HCT116 (cell line): Measurements from ENCODE around the gene RGS6. TPM values are rescaled to one million over a fixed set of nuclear protein-coding genes. Genes with fewer than 3 reads are reported as not detected.

ENCODE experiments used
- ATAC-seq: fragments of 200-7000 bp; cut with Tn5 transposase; 2 replicates; pipeline ENCODE4 v1.9.1; 2020; ENCODE audit warnings: mild to moderate bottlenecking, moderate library complexity
- BruUV-seq: library from RNA; stranded (reverse); fragments of 400-500 nt; replicated peaks from 2 replicates; lab custom pipeline; 2021; lab: Mats Ljungman, UMichigan
- CTCF ChIA-PET: fragments of 300-600 bp; sonication (Branson Sonifier 250); formaldehyde crosslinking; loops from one replicate; lab custom pipeline; 2021; ENCODE audit warnings: antibody characterized with exemption; lab: Charles Lee
- POLR2A ChIA-PET: fragments of 300-600, 350-600 bp; sonication (Branson Sonifier 250); formaldehyde crosslinking; loops from one replicate; lab custom pipeline; 2021; ENCODE audit warnings: antibody characterized with exemption; lab: Charles Lee
- RAD21 ChIA-PET, 2 experiments: fragments of 300-600 bp; sonication (Branson Sonifier 250); formaldehyde crosslinking; loops; one replicate each; lab custom pipeline; 2023; ENCODE audit warnings: low total read pairs in 2 of 2; ENCODE audit not compliant: uncharacterized antibody in 2 of 2, unreplicated experiment in 2 of 2, low non-redundant PET in 1 of 2; lab: Charles Lee
- DNase-seq: peaks from one replicate; pipeline ENCODE4 v3.0.0-alpha.2; 2010; ENCODE audit warnings: low read depth, low spot score
- H2AFZ ChIP-seq: fragments of 200-600 bp; shearing (Covaris generic), sonication (generic); 2 replicates; pipeline ENCODE4 v1.6.1; 2017; ENCODE audit warnings: low read depth, mixed run types, mixed read lengths, antibody characterized with exemption, low read length; ENCODE audit not compliant: poor library complexity, severe bottlenecking
- H3K27ac ChIP-seq: 2 replicates; pipeline ENCODE4 v1.5.1; 2012; ENCODE audit warnings: low read depth, low read length
- H3K27me3 ChIP-seq: fragments of 200-600 bp; sonication (generic); 2 replicates; pipeline ENCODE4 v1.6.1; 2016; ENCODE audit warnings: mixed run types, low read length, mixed read lengths; ENCODE audit not compliant: insufficient read depth
- H3K36me3 ChIP-seq, 2 experiments: fragments of 200-500 bp in 1 of 2; fragments of 200-600 bp in 1 of 2; sonication (Bioruptor generic) in 1 of 2; sonication (generic) in 1 of 2; 2 replicates each; pipeline versions ENCODE4 v1.5.1 to v1.6.1; 2014 to 2016; ENCODE audit warnings: low read length in 2 of 2, inconsistent platforms in 1 of 2, mixed read lengths in 1 of 2, mixed run types in 1 of 2; ENCODE audit not compliant: insufficient read depth in 2 of 2, control insufficient read depth in 1 of 2
- H3K4me1 ChIP-seq, 2 experiments: fragments of 200-600 bp in 1 of 2; sonication (generic) in 1 of 2; 2 replicates each; pipeline versions ENCODE4 v1.5.1 to v1.6.1; 2012 to 2017; ENCODE audit warnings: low read length in 2 of 2, inconsistent platforms in 1 of 2, mild to moderate bottlenecking in 1 of 2, mixed read lengths in 1 of 2, mixed run types in 1 of 2, moderate library complexity in 1 of 2; ENCODE audit not compliant: insufficient read depth in 2 of 2, control insufficient read depth in 1 of 2
- H3K4me2 ChIP-seq: fragments of 200-600 bp; sonication (generic); 2 replicates; pipeline ENCODE4 v1.6.1; 2017; ENCODE audit warnings: mixed run types, low read length, mixed read lengths
- H3K4me3 ChIP-seq, 2 experiments: fragments of 200-600 bp in 1 of 2; sonication (generic) in 1 of 2; replicated peaks in 1 of 2; 2 replicates each; pipeline ENCODE4 v1.5.1; 2011 to 2016; ENCODE audit warnings: low read length in 2 of 2, control low read depth in 1 of 2, low read depth in 1 of 2, mild to moderate bottlenecking in 1 of 2, mixed read lengths in 1 of 2, mixed run types in 1 of 2
- H3K79me2 ChIP-seq: fragments of 200-600 bp; sonication (generic); 2 replicates; pipeline ENCODE4 v1.6.1; 2017; ENCODE audit warnings: mild to moderate bottlenecking, mixed run types, low read length, moderate library complexity, mixed read lengths; ENCODE audit not compliant: insufficient read depth
- H3K9ac ChIP-seq: fragments of 200-600 bp; sonication (generic); 2 replicates; pipeline ENCODE4 v1.6.1; 2016; ENCODE audit warnings: low read length, mixed read lengths
- H3K9me2 ChIP-seq: fragments of 200-600 bp; sonication (generic), shearing (Covaris generic); 2 replicates; pipeline ENCODE4 v1.6.1; 2017; ENCODE audit warnings: mixed run types, mild to moderate bottlenecking, moderate library complexity; ENCODE audit not compliant: insufficient read depth
- H3K9me3 ChIP-seq, 2 experiments: fragments of 200-500 bp in 1 of 2; fragments of 200-600 bp in 1 of 2; sonication (Bioruptor generic) in 1 of 2; sonication (generic) in 1 of 2; 2 replicates each; pipeline ENCODE4 v1.6.1; 2014 to 2017; ENCODE audit warnings: low read length in 2 of 2, mixed read lengths in 2 of 2, inconsistent platforms in 1 of 2, low read depth in 1 of 2, mild to moderate bottlenecking in 1 of 2, mixed run types in 1 of 2, moderate library complexity in 1 of 2; ENCODE audit not compliant: control insufficient read depth in 1 of 2, insufficient read depth in 1 of 2
- H4K20me1 ChIP-seq: fragments of 200-600 bp; sonication (generic), shearing (Covaris generic); 2 replicates; pipeline ENCODE4 v1.6.1; 2017; ENCODE audit warnings: mixed run types, mild to moderate bottlenecking, moderate library complexity; ENCODE audit not compliant: insufficient read depth
- CBX3 ChIP-seq: IDR thresholded peaks from 2 replicates; pipeline ENCODE4 v1.6.1; 2012; ENCODE audit warnings: low read depth
- CEBPB ChIP-seq: IDR thresholded peaks from 2 replicates; pipeline ENCODE4 v1.6.1; 2012; ENCODE audit warnings: low read depth
- EZH2phosphoT487 ChIP-seq: fragments of 200-600 bp; IDR thresholded peaks from 2 replicates; pipeline ENCODE4 v1.6.1; 2018; ENCODE audit warnings: antibody characterized with exemption, borderline replicate concordance
- FOSL1 ChIP-seq: IDR thresholded peaks from 2 replicates; pipeline ENCODE4 v1.6.1; 2012; ENCODE audit warnings: low read depth
- JUND ChIP-seq: IDR thresholded peaks from 2 replicates; pipeline ENCODE4 v1.6.1; 2012
- MAX ChIP-seq: IDR thresholded peaks from 2 replicates; pipeline ENCODE4 v1.6.1; 2012
- POLR2A ChIP-seq: IDR thresholded peaks from 2 replicates; pipeline ENCODE4 v1.7.0; 2011; ENCODE audit warnings: borderline replicate concordance; ENCODE audit not compliant: insufficient read depth, insufficient read length; ENCODE audit errors: extremely low read depth
- POLR2AphosphoS5 ChIP-seq: IDR thresholded peaks from 2 replicates; pipeline ENCODE4 v1.6.1; 2011; ENCODE audit warnings: mild to moderate bottlenecking, low read depth, low read length, moderate library complexity
- RAD21 ChIP-seq: IDR thresholded peaks from 2 replicates; pipeline ENCODE4 v1.6.1; 2012; ENCODE audit warnings: low read depth, mild to moderate bottlenecking
- SIN3A ChIP-seq: IDR thresholded peaks from 2 replicates; pipeline ENCODE4 v1.6.1; 2012; ENCODE audit warnings: low read depth
- ZBTB33 ChIP-seq: IDR thresholded peaks from 2 replicates; pipeline ENCODE4 v1.6.1; 2011; ENCODE audit warnings: mild to moderate bottlenecking, low read length, moderate library complexity; ENCODE audit not compliant: insufficient replicate concordance; ENCODE audit errors: extremely low read depth
- ZFX ChIP-seq: fragments of 450-650 bp; IDR thresholded peaks from 2 replicates; pipeline ENCODE4 v1.6.1; 2017
- ZNF274 ChIP-seq: fragments of 200-500 bp; sonication (Bioruptor generic); IDR thresholded peaks from 2 replicates; pipeline ENCODE4 v1.6.1; 2014; ENCODE audit warnings: mild to moderate bottlenecking, low read depth, low read length, inconsistent platforms
- intact Hi-C: fragments of 100-400 bp; cut with micrococcal nuclease; formaldehyde crosslinking; loops from 2 replicates; pipeline ENCODE4 v1.10.0; 2022
- total RNA-seq: library from RNA; stranded (reverse); gene quantifications from one replicate; pipeline ENCODE4 v1.2.1, GENCODE V29; 2021; ENCODE audit not compliant: unreplicated experiment
- TF ChIP-seq, protein P1 (sequence below): IDR thresholded peaks from 2 replicates; pipeline ENCODE4 v1.6.1; 2012; ENCODE audit warnings: low read depth
- TF ChIP-seq, protein P2 (sequence below): IDR thresholded peaks from 2 replicates; pipeline ENCODE4 v1.6.1; 2012

The RGS6 gene
- total RNA-seq, 1 experiment from 2014 or later = 4.7 TPM

- H3K9me2 ChIP-seq = no peaks in the 10 kb centered on the region
- ChIA-PET CTCF (no interaction called here), POLR2A (no interaction called here), RAD21 (no interaction called here)
- no peak overlapping the region for H3K9ac ChIP-seq
- H3K9me3 ChIP-seq = no peaks in the 10 kb centered on the region
- peaks cover 14% of the 10 kb centered on the region; the same call in 1 of the 2 replicates for H3K27me3 ChIP-seq
- no peaks in the 10 kb centered on the region for H3K4me1 ChIP-seq
- no peaks in the 10 kb centered on the region for H3K36me3 ChIP-seq
- H3K79me2 ChIP-seq = no peaks in the 10 kb centered on the region
- no peak overlapping the region for H3K4me3 ChIP-seq
- BruUV-seq = no TSS peak
- intact Hi-C loops = no loop called here
- DNase-seq = no peak
- H3K4me2 ChIP-seq = no peak overlapping the region
- no peak for ATAC-seq
- H4K20me1 ChIP-seq = no peaks in the 10 kb centered on the region
- no peak for TF ChIP-seq JUND
- TF ChIP-seq RAD21 = no peak
- no peak for TF ChIP-seq POLR2AphosphoS5
- no peak for TF ChIP-seq POLR2A
- TF ChIP-seq CBX3 = no peak
- TF ChIP-seq MAX = no peak
- TF ChIP-seq EZH2phosphoT487 = no peak
- TF ChIP-seq, all 23 proteins: peak for 0
- Histone ChIP-seq H3K27ac (no peak overlapping the region), H2AFZ (no peak overlapping the region)
These were observed 657.4 kb downstream of the RGS6 start for GRCh38 chr14:72589652-72590051.

GRCh38 chr14:72590577-72590976, 658.3 kb downstream of the RGS6 start:
- H3K27me3 ChIP-seq = peaks cover 14% of the 10 kb centered on the region; the same call in 1 of the 2 replicates
- ChIA-PET RAD21 (no interaction called here), CTCF (no interaction called here), POLR2A (no interaction called here)
- BruUV-seq = no TSS peak
- no peak for ATAC-seq
- no peak overlapping the region for H3K4me3 ChIP-seq
- no peak for DNase-seq
- no peaks in the 10 kb centered on the region for H3K9me3 ChIP-seq
- H3K36me3 ChIP-seq = no peaks in the 10 kb centered on the region
- no peaks in the 10 kb centered on the region for H4K20me1 ChIP-seq
- H3K27ac ChIP-seq = no peak overlapping the region
- H3K9ac ChIP-seq = no peak overlapping the region
- no peaks in the 10 kb centered on the region for H3K9me2 ChIP-seq
- intact Hi-C loops = no loop called here
- no peak overlapping the region for H3K4me2 ChIP-seq
- no peaks in the 10 kb centered on the region for H3K4me1 ChIP-seq
- H2AFZ ChIP-seq = no peak overlapping the region
- no peaks in the 10 kb centered on the region for H3K79me2 ChIP-seq
- TF ChIP-seq SIN3A (no peak), CBX3 (no peak), MAX (no peak), ZNF274 (no peak), RAD21 (no peak), ZFX (no peak), ZBTB33 (no peak), POLR2A (no peak), EZH2phosphoT487 (no peak), CEBPB (no peak), FOSL1 (no peak)
- TF ChIP-seq, protein P1, sequence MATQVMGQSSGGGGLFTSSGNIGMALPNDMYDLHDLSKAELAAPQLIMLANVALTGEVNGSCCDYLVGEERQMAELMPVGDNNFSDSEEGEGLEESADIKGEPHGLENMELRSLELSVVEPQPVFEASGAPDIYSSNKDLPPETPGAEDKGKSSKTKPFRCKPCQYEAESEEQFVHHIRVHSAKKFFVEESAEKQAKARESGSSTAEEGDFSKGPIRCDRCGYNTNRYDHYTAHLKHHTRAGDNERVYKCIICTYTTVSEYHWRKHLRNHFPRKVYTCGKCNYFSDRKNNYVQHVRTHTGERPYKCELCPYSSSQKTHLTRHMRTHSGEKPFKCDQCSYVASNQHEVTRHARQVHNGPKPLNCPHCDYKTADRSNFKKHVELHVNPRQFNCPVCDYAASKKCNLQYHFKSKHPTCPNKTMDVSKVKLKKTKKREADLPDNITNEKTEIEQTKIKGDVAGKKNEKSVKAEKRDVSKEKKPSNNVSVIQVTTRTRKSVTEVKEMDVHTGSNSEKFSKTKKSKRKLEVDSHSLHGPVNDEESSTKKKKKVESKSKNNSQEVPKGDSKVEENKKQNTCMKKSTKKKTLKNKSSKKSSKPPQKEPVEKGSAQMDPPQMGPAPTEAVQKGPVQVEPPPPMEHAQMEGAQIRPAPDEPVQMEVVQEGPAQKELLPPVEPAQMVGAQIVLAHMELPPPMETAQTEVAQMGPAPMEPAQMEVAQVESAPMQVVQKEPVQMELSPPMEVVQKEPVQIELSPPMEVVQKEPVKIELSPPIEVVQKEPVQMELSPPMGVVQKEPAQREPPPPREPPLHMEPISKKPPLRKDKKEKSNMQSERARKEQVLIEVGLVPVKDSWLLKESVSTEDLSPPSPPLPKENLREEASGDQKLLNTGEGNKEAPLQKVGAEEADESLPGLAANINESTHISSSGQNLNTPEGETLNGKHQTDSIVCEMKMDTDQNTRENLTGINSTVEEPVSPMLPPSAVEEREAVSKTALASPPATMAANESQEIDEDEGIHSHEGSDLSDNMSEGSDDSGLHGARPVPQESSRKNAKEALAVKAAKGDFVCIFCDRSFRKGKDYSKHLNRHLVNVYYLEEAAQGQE = no peak
- TF ChIP-seq, protein P2, sequence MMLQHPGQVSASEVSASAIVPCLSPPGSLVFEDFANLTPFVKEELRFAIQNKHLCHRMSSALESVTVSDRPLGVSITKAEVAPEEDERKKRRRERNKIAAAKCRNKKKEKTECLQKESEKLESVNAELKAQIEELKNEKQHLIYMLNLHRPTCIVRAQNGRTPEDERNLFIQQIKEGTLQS = no peak
